ENCODE data around the gene SDF2L1.
A peak's percentile ranks its signal among the peaks of the same experiment; 100 is the strongest.

The SDF2L1 gene

DNA sequence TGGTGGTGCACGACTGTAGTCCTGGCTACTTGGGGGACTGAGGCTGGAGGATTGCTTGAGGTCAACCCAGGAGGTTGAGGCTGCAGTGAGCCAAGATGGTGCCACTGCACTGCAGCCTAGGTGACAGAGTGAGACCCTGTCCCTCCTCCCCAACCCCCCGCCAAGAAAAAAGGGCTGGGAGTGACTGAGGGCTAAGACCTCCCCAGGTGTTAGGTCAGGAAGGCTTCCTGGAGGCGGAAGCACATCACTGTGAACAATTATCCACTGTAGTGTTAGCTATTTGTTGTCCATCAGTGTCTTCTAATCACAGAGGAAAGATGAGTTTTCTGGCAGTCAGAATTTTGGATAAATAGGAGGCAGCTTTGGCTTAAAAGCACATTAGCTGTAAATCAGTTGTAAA is 21.1 kb upstream of the SDF2L1 start:
- peak in 1 of 10 donors; percentile 38 for DNase-seq
- intact Hi-C loops (cut with DNase I), result loop anchor here (5.0 kb wide), 1 partner anchor 39 kb away; no protein-coding TSS in a partner anchor

DNA sequence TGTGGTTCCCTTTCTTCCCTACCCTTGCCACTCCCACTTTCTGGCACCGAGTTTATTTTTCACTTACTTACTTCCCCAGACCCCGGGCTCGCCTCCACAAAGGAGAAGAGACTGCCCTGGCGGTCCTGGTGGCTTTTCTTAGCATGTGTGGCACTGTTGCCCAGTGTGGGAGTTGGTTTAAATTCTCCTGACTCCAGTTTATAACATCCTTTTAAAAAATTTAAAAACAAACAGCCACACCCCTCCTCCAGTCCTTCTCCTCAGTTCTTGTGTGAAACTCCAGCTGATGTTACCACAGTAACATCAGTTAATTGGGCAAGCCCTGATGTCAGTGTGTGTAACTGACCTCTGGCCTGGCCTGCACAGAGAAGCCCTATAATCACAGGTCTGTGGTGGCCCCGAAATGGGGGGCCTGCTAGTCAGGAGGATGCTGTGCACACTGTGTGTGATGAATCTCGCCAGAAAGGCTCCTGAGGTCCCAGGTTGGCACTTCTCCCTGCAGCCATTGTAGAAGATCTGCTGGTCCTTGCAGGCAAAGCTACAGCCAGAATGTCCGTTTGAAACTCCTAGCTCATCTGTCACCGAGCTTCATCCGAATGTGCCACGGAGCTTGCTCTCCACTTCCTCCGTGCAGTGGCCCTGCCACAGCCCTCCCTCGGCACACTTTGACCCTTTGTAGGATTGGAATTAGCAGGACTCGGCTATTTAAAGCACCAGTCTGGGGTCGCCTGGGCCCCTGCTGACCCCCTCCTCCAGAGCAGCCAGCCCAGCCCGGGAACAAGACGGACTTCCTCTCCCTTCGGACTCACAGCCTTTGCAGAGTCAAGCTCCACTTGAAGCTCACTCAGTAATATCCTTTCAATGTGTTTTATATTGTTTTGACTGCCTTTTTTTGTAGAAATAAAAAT is 19.8 kb upstream of the SDF2L1 start:
- intact Hi-C loops (cut with DNase I), result loop anchor here (5.0 kb wide), 1 partner anchor 40 kb away; no protein-coding TSS in a partner anchor
- DNase-seq, result peak in 2 of 10 donors; percentile 64 to 75

DNA sequence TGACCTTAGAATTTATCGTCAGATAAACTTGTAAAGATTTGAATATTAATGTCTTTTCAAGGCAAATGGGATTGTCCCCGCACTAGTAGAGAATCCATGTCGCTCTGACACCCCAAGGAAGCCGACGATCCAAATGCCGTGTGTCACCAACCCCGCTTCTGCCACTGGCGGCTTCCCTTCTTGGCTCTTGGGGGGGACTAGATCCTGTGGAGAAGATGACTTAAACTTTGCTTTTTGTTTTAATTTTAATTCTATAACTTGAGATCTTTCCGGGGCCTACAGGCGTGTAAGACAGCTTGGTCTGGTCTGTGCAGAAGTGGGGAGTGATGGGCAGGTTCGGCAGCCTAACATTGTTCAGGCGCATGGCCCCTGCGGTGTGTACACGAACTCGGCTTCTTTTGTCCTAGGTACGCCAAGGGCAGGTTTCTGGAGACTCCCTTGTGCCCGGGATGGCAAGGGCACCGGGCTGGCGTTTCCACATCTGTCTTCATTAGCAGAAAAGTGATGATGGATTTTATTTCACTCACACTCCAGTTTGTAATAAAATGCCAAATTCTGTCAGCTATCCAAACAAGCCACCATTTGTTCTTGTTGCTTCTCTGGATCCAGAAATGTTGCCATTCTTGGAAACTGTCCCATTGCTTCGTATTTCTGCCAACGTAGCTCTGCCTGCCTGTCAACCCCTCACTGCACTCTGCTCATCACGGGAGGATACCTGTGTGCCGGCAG is 19.0 kb upstream of the SDF2L1 start:
- peak in 3 of 10 donors; percentile 59 to 80 (median 61) for DNase-seq
- intact Hi-C loops (cut with DNase I), result loop anchor here (5.0 kb wide), 1 partner anchor 41 kb away; no protein-coding TSS in a partner anchor

DNA sequence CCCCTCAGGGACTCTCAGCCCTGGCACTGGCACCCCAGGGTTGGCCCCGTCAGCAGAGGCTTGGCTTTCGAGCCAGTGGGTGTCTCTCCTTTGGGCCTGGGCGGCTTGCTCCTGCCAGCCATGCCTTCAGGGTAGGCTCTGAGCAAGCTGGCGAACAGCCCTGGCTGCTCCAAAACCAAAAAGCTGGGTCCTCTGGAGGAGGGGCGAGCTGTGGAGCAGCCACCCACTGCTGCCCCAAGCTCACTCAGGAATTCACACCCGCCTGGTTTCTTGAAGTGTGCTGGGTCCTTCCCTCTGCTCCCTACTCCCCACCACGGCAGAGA is 18.5 kb upstream of the SDF2L1 start:
- intact Hi-C loops (cut with DNase I), result loop anchor here (5.0 kb wide), 1 partner anchor 41 kb away; no protein-coding TSS in a partner anchor
- DNase-seq, result peak in 7 of 10 donors; percentile 28 to 92 (median 57)

DNA sequence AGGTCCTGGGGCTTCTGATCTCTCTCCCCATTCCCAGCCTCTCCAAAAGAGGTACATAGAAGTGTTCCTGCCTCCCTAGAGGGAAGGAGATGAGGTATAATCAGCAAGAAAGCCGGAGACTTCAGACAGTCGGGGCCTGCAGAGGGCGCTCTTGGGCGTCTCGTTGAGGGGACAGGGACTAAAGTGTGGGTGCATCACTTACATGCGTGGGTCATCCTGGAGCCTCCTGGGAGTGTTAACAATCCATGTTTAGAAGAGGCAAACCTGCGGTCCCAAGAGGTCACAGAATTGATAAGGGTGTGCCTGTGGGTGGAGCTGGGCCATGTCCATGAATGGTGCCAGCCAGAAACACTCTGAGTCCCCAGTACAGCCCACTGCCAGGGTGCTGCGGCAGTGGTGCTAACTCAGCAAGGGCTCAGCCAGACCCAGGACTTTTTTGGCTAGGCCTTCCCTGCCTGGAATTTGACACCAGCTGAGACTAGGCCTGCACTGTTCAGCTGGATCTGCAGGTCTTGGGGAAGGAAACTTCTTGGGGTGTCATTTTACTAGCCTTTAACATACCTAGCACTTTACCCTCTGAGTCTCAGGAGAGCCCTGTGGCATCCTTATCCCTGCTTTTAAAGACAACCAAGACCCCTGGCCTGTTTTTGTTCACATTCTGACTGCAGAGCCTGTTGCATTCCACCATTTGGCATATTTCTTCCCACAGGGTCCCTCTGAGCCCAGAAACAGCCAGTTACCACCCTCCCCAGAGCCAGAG is 17.8 kb upstream of the SDF2L1 start:
- DNase-seq, result peak in 6 of 10 donors; percentile 50 to 93 (median 63)
- intact Hi-C loops (cut with DNase I), result loop anchor here (5.0 kb wide), 1 partner anchor 42 kb away; no protein-coding TSS in a partner anchor

DNA sequence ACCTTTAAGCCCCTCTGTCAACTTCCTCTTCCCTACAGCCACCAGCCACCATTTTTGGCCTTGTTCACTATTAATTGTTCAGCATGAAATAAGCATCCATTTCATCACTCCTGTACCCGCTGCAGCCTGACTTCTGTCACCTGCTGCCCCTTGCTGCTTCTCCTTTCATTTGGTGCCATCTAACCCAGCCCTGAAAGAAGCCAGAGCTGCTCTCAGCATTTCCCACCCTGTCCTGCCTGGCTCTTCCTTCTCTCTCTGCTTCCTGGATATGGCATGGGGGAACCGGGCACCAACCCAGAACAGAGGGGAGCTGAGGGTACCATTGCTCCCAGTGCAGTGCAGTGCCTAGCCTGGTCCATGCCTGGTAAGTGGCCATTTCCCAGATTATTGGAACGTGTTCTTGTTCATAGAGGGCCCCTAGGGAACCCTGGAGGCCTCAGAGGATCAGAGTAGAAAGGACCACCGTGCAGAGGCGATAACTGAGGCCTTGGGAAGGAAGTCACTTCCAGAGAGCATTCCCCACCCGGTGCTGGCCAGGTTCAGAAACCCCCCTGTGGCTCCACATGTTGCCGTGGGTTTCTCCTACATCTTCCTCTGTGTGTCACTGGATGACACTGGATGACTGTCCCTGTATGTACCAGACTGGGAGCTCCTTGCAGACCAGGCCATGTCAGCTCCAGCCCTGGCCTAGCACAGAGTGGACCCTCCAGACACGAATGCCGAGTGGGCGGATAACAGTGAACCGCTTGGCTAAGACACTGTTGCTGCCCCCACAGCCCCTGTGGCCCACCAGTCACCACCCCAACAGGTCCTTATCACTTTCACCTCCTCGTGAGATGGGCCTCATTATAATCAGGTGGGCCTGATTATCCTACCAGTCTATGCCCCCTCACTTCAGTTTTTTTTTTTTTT is 17.0 kb upstream of the SDF2L1 start:
- DNase-seq, result peak in 1 of 10 donors; percentile 37

DNA sequence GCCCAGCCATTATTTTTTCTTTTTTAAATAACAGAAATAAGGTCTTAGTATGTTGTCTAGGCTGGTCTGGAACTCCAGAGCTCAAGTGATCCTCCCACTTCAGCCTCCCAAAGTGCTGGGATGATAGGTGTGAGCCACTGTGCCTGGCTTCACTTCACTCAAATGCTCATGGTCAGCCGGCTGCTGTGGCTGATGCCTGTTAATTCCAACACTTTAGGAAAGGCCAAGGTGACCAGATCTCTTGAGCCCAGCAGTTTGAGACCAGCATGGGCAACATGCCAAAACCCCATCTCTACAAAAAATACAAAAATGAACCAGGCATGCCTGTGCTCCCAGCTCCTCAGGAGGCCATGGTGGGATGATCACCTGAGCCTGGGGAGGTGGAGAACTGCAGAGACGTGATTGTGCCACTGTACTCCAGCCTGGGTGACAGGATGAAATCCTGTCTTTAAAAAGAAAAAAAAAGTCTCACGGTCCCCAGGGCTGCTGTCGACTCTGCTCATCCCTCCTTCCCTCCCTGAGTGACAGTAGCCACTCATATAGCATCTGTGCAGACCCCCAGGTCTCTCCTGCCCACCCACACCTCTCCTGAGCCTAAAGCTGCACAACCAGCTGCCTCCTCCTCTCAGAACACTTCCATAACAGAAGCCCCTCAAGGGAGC is 15.9 kb upstream of the SDF2L1 start:
- intact Hi-C loops (cut with DNase I), result no loop called here
- peak in 1 of 10 donors; percentile 19 for DNase-seq

More for the DNA sequence above, 17.0 kb upstream of the SDF2L1 start:
- intact Hi-C loops (cut with DNase I), result loop anchor here (5.0 kb wide), 1 partner anchor 43 kb away; no protein-coding TSS in a partner anchor

DNA sequence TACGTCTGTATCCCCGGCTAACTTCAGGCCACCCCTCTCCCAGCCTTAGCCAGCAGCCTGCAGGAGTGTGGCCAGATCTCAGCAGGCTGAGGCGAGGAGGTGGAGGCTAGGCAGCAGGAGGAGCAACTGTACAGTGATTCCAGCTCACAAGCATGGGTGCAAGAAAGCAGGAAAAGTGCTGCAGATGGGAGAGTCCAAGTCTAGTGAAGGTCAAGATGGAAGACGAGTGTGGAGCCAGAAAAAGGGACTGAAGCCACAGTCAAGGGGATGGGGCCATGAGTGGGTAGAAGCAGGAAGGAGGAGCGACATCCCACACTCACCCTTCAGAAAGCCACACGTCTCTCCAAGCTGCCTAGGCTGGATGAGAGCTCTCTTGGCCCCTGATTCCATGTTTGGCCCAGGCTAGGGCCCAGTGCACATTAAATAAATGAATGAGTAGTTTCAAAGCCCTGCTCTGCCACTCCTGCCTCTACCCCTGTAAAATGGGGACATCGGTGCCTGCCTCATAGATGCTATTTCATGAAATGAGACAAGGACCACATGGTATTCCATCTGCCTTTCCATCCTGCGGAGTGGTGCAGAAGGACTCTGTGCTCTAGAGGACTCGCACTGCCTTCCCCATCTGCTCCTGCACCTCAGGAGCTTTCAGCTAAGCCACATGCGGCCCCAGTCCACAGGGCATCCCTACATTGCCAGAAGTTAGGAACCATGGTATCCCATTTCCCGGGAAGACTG is 15.2 kb upstream of the SDF2L1 start:
- intact Hi-C loops (cut with DNase I), result no loop called here
- peak in 2 of 10 donors; percentile 12 to 77 for DNase-seq

DNA sequence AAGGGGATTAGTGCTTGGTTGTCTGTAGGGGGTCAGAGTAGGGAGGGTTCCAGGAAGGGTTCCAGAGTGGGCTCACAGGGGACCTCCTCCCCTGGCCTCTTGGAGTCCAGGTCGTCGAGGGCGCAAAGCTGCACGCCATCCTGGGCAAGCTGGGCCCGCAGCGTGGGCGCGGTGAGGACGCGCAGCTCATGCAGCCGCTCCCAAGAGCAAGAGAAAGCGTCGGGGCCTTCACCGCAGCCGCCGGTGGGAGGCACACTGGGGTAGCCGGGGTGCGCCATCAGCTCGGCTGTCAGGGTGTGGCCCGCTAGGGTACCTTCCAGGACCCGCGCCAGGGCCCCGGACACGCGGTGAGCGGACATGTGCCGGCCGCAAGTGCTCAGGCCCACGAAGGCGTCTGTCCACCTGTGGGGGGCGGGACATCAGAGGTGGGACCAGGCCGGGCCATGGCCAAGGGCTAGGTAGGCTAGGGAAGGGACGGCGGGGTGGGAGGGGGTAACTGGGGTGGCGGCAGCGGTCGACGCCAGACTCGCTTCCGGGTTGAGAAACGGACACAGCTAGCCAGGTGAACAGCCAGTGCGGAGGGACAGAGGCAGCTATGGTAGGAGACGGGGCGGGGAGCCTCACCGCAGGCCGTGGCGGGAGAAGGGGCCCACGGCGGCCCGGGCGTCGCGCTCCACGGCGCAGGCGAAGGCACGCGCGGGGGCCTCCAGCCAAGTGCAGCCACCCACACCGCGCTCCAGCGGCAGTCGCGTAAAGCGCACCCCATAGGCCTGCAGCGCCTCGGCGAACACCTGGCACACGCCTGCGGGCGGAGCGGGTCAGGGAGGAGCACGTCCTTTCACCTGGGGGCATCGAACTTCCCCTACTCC is 13.5 kb upstream of the SDF2L1 start:
- DNase-seq, result peak in 2 of 10 donors; percentile 61 to 85
- intact Hi-C loops (cut with DNase I), result no loop called here

DNA sequence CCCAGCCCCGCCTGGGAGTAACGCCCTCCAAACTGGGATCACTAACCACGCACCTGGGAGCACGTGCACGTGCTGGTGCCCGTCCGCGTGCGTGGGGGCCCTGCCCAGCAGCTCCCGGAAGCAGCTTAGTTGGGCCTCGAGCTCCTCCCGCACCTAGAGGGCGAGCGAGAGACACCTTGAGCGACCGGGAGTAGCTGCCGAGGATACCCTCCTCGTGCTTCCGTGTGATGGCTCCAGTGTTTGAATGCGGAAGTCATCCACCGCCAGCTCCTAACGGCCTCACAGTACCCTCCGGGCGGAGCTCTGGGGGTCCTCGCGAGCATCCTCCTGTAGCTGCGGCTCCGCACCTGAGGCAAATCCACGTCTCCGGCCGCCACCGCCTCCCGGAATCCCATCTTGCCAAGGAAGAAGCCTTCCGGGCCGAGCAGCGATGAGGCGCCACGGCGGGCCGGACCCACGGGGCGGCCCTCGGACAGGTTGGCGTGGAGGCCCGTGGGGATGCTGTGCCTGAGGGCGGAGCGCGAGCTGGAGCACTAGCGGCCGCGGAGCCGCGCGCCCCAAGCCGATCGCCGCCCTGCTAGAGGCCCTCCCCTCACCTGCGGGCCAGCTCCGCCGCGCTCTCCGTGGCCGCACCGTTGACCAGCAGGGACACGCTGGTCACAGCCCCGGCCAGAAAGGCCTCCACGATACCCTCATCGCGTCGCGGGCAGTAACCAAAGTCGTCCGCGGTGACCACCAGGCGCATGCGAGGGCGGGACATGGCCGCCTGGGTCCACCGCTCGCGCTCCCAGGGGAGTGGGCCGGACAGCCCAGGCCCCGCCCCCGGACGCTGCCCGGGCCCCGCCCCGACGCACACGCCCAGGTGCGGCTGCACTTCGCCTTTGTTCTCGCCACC is 12.6 kb upstream of the SDF2L1 start, which contains the start of gene YDJC:
Gene YDJC (minus strand): TSS at position 768 of the 895 bp plus-strand sequence. CDS start 8 bp downstream, at position 760.
- intact Hi-C loops (cut with DNase I), result no loop called here
- DNase-seq, result peak in 9 of 10 donors; percentile 84 to 99 (median 92)

DNA sequence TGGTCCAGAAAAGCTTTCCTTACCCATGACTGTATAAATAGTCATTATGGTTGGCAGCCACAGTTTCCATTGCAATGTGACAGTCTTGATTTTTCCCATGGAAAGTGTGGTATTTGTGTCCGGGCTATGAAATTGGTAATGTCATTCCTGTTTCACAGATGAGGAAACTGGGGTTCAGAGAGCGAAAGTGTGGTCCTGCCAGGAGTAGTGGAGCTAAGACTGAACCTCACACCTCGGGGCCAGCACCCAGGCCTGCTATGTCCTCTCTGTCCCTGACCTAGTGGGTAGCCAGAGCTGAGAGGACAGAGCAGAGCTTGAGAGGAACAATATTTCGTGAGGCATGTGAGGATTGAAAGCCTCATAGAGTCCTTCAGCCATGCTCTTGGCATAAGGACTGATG is 11.1 kb upstream of the SDF2L1 start:
- peak in 1 of 10 donors; percentile 36 for DNase-seq
- intact Hi-C loops (cut with DNase I), result no loop called here

DNA sequence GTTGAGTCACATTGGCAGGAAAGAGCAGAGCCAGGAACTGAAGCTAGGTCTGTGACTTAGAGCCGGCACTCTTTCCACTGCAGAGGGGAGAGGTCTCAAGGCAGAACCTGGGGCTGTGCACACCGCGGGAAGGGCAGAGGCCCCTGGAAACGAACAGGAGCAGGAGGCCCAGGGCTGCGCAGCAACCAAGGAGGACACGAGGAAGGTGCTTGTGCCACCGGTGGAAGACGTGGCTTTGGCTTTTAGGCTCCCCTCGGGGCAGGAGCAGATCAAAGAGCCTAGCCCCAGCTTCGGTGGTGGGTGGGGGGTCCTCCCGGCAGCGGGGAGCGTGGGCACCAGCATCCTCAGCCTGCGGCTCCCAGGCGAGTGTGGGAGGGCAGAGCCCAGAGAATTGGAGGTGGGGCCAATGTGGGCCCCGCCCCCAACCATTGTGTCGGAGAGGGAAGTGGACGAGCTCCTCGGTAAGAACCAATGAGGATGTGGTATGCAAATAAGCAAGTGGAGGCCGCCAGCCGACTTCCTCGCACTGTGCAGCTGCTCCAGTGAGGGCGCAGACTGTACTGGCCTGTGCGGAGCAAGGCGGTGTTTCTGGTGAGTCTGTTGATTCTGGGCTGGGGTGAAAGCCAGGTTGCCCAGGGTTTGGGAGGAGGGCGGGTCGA is 9.7 kb upstream of the SDF2L1 start, which contains the start of gene CCDC116:
Gene CCDC116 (plus strand): TSS at position 524 of the 659 bp plus-strand sequence. CDS start 422 bp downstream, outside the sequence.
- intact Hi-C loops (cut with DNase I), result no loop called here
- peak in 2 of 10 donors; percentile 66 to 81 for DNase-seq

DNA sequence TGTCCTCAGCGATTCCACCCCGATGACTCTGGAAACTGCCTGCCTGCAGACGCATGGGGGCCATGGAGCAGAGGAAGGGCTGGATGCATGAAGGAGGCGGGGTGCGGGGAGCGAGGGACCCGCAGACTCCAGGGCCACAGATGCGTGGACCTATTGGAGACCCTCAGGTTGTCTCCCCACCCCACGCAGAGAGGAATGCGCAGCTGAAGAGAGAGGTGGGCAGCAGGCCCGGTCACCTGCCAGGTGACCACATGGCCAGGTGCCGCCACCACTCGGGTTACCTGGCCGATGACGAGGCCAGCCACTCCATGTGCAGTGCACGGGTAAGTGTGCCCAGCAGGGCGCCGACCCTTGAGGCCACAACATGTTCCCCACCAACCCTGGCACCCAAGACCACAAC is 9.2 kb upstream of the SDF2L1 start:
- DNase-seq, result peak in 2 of 10 donors; percentile 44 to 72

DNA sequence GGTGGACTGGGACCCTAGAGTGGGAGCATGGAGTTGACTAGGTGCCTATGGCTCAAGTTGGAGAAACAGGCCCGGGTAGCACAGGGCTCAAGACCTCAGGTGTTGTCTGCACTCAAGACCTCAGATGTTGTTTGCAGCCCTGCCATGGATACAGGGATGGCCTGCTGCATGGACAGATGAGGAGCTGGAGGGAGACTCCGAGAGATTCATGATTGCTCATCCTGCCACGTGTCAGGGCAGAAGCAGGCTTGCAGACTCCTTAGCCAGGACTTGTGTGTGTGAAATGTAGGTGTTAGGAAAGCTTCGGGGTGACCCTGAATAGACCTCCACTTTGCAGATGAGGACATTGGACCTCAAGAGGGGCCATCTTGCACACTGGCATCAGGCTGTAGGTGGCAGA is 8.6 kb upstream of the SDF2L1 start:
- intact Hi-C loops (cut with DNase I), result no loop called here
- DNase-seq, result peak in 2 of 10 donors; percentile 7 to 18

More for the DNA sequence above, 9.2 kb upstream of the SDF2L1 start:
- intact Hi-C loops (cut with DNase I), result no loop called here

DNA sequence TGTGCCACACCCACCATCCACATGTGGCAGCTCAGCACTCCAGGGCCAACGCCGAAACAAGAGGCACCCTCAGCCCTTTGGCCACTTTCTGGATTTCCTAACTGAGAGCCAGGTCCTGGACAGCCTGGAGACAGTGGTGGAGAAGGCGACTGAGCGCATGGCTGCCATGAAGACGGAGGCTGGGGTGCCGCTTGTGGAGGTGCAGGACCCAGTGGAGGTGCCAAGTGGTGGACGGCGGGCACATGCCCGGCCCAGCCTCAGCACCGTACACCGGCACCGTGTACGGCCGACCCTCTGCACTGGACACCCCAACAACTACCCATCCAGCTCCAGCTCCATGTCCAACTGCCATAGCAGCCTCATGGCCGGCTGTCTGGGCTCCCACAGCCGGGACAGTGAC is 8.0 kb upstream of the SDF2L1 start:
- intact Hi-C loops (cut with DNase I), result no loop called here
- DNase-seq, result peak in 2 of 10 donors; percentile 39 to 84

Data from posterior cingulate gyrus (tissue), 11 donors.